ENCODE measurements around the gene TMEM121. TPM values are rescaled to one million over a fixed set of nuclear protein-coding genes. Genes with fewer than 3 reads are reported as not detected.

TMEM121 gene
- total RNA-seq, 5 donors from 2014 or later (not counting 1 experiment from before 2014, with no cell fraction given) = 1.8 to 6.7 (median 4.0) TPM

DNA sequence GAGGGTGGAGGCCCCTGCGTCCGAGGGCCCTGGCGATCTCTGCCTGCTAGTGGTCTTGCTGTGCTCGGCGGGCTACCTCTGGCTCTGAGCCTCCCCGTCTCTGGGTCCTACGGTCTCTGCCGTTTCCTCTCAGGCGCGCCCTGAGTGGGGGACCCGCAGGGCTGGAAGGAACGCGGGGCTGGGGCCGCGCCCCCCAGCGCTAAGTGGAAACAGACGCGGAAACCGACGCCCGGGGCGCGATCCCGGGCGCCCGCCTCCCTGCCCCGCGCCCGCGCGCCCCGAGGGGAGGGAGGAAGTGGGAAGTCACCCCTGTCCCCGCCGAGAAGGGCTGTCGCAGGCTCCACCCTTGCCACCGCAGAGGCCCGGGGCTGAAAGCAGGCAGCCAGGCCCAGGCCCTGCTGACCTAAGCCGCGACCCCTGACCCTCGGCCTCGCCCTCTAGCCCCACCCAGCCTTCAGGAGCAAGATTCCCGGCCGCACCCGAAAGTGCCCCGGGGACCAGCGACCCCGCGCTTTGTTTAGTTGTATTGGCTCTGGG lies 38.9 kb upstream of the TMEM121 start:
- no peaks in the 10 kb centered on the region for H3K9me3 ChIP-seq
- peaks cover 5% of the 10 kb centered on the region for H3K36me3 Mint-ChIP-seq
- H3K27ac Mint-ChIP-seq = peak overlapping the region; percentile 93 to 94
- no peaks in the 10 kb centered on the region for H3K9me3 Mint-ChIP-seq
- peaks cover 28 to 82% of the 10 kb centered on the region in 2 experiments for H3K4me1 ChIP-seq (ENCODE audit: control insufficient read depth in 1 of 2, extremely low read depth in 1 of 2, insufficient read depth in 2 of 2, low read length in 2 of 2)
- ATAC-seq (replicated peaks in 1 of 4) (peak; percentile 3 to 9 (median 6)), DNase-seq (peak in 34 of 35 experiments; percentile 55 to 87 (median 70))
- no peaks in the 10 kb centered on the region for H3K27me3 ChIP-seq (replicated peaks in 1 of 2; ENCODE audit: control insufficient read depth in 2 of 2, extremely low read depth in 1 of 2, insufficient read depth in 2 of 2, low read length in 1 of 2)
- peak overlapping the region; percentile 100 for H3K27ac ChIP-seq (ENCODE audit: low read length)
- CTCF ChIA-PET = no interaction called here
- peak overlapping the region; percentile 74 to 94 for H3K4me3 ChIP-seq (ENCODE audit: control insufficient read depth in 1 of 2, extremely low read depth in 1 of 2, low read length in 1 of 2)
- peaks cover 47 to 53% (median 47%) of the 10 kb centered on the region in 3 donors for H3K4me1 Mint-ChIP-seq
- peaks cover 0 to 6% of the 10 kb centered on the region in 2 donors for H3K36me3 ChIP-seq (ENCODE audit: control insufficient read depth in 2 of 2, extremely low read depth in 1 of 2, insufficient read depth in 1 of 2, low read length in 1 of 2)
- POLR2A ChIA-PET = interaction anchor here in 1 of 2 donors (0.6 kb wide), 1 partner anchor 13 kb away, joined by 3 read pairs; no protein-coding TSS in a partner anchor
- H3K27me3 Mint-ChIP-seq = no peaks in the 10 kb centered on the region
- WGBS (ENCODE audit: insufficient coverage) = 2% methylated on average over 40 of the region's 48 CpGs
- peak overlapping the region; percentile 81 to 87 (median 87) for H3K4me3 Mint-ChIP-seq

DNA sequence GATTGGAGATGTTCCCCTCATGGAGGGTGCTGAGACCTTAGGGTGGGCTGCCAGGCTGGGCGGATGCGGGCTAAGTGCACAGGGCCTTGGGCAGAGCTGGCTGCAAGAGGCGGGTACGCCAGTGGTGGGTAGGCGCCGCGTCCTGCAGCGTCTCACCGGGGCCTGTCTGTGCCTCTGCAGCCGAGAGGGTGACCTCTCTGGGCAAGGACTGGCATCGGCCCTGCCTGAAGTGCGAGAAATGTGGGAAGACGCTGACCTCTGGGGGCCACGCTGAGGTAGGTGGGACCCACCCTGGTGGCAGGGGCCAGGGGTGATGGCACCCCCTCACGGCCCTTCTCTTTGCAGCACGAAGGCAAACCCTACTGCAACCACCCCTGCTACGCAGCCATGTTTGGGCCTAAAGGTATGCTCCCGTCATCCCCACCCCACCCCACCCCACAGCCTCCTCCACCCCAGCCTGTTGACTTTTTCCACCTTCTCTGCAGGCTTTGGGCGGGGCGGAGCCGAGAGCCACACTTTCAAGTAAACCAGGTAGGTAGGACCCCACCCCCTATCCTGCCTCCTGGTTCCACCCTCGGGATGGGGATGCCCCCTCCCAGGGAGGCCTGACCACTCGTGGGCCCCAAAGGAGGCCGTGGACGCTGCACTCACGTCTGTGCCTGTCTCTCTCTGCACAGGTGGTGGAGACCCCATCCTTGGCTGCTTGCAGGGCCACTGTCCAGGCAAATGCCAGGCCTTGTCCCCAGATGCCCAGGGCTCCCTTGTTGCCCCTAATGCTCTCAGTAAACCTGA lies 38.2 kb upstream of the TMEM121 start:
- ATAC-seq (replicated peaks in 1 of 4) (no peak), DNase-seq (peak in 9 of 35 experiments; percentile 23 to 52 (median 36))
- 13% methylated on average over 22 of the region's 26 CpGs for WGBS (ENCODE audit: insufficient coverage)
- ChIA-PET CTCF (interaction anchor here in 1 of 2 donors (1.8 to 3.7 kb wide), 2 partner anchors 7 to 10 kb away, joined by 7 to 74 read pairs; no protein-coding TSS in a partner anchor), POLR2A (no interaction called here)
- Mint-ChIP-seq H3K36me3 (peaks cover 5% of the 10 kb centered on the region), H3K27ac (peak overlapping the region; percentile 93 to 94), H3K27me3 (no peaks in the 10 kb centered on the region), H3K4me1 (peaks cover 42 to 47% (median 46%) of the 10 kb centered on the region in 3 donors), H3K4me3 (peak overlapping the region; percentile 81 to 87 (median 87)), H3K9me3 (no peaks in the 10 kb centered on the region)
- Histone ChIP-seq H3K9me3 (no peaks in the 10 kb centered on the region), H3K27ac (ENCODE audit: low read length) (peak overlapping the region; percentile 100), H3K27me3 (replicated peaks in 1 of 2; ENCODE audit: control insufficient read depth in 2 of 2, extremely low read depth in 1 of 2, insufficient read depth in 2 of 2, low read length in 1 of 2) (no peaks in the 10 kb centered on the region), H3K36me3 (ENCODE audit: control insufficient read depth in 2 of 2, extremely low read depth in 1 of 2, insufficient read depth in 1 of 2, low read length in 1 of 2) (peaks cover 0 to 6% of the 10 kb centered on the region in 2 donors), H3K4me1 (ENCODE audit: control insufficient read depth in 1 of 2, extremely low read depth in 1 of 2, insufficient read depth in 2 of 2, low read length in 2 of 2) (peaks cover 24 to 79% of the 10 kb centered on the region in 2 experiments), H3K4me3 (ENCODE audit: control insufficient read depth in 1 of 2, extremely low read depth in 1 of 2, low read length in 1 of 2) (peak overlapping the region; percentile 74 to 94)

DNA sequence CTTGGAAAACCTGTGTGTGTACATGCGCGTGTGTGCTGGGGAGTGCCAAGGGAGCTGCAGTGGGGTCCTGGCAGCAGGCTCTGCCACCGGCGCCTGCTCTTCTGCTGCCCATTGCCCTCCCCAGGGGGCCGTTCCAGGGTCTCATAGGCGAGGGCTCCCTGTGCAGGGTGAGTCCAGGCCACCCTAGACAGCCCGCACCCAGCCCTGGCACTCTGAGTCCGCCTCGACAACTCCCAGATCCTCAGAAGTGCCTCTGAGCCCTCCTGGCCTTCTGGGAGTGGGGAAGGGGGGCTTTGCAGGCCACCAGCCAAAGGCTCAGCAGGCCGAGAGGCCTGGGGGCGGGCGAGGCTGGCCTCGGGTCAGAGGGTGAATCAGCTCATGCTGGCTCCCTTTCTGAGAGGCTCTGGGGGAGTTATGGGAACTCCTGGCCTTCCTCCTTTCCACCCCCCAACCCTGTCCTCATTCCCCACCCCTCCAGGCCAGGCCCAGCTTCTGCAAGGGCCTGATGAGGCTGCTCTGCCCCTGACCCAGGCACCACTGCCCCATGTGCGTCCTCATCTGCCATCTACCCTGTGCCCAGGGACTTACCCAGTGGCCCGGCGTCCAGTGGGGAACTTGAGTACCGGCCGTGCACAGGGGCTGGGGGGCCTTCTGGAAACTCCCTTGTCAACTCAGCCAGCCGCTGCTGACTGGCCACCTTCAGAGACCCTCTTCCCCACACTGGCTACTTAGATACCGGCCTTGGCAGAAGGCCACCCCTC lies 37.4 kb upstream of the TMEM121 start:
- no peaks in the 10 kb centered on the region for H3K27me3 ChIP-seq (replicated peaks in 1 of 2; ENCODE audit: control insufficient read depth in 2 of 2, extremely low read depth in 1 of 2, insufficient read depth in 2 of 2, low read length in 1 of 2)
- peaks cover 40 to 45% (median 43%) of the 10 kb centered on the region in 3 donors for H3K4me1 Mint-ChIP-seq
- no peak for ATAC-seq (replicated peaks in 1 of 4)
- H3K9me3 ChIP-seq = no peaks in the 10 kb centered on the region
- H3K27me3 Mint-ChIP-seq = no peaks in the 10 kb centered on the region
- peak overlapping the region; percentile 81 to 87 (median 87) for H3K4me3 Mint-ChIP-seq
- POLR2A ChIA-PET = interaction anchor here (0.6 to 1.5 kb wide), 5 partner anchors 8 to 423 kb away, joined by 3 to 15 read pairs (median 4); partner anchors contain the start of gene GPR132 (in 1 of the 2)
- CTCF ChIA-PET = interaction anchor here (0.8 to 3.7 kb wide), 12 partner anchors 8 to 293 kb away, joined by 3 to 74 read pairs (median 4); no protein-coding TSS in a partner anchor
- DNase-seq = peak in 2 of 35 experiments; percentile 7 to 35
- peak overlapping the region; percentile 74 to 94 for H3K4me3 ChIP-seq (ENCODE audit: control insufficient read depth in 1 of 2, extremely low read depth in 1 of 2, low read length in 1 of 2)
- H3K9me3 Mint-ChIP-seq = no peaks in the 10 kb centered on the region
- peaks cover 20 to 71% of the 10 kb centered on the region in 2 experiments for H3K4me1 ChIP-seq (ENCODE audit: control insufficient read depth in 1 of 2, extremely low read depth in 1 of 2, insufficient read depth in 2 of 2, low read length in 2 of 2)
- H3K36me3 ChIP-seq (ENCODE audit: control insufficient read depth in 2 of 2, extremely low read depth in 1 of 2, insufficient read depth in 1 of 2, low read length in 1 of 2) = peaks cover 0 to 9% of the 10 kb centered on the region in 2 donors
- H3K36me3 Mint-ChIP-seq = peaks cover 5% of the 10 kb centered on the region
- 71% methylated on average over 11 of the region's 20 CpGs for WGBS (ENCODE audit: insufficient coverage)
- H3K27ac ChIP-seq (ENCODE audit: low read length) = peak overlapping the region; percentile 100
- peak overlapping the region; percentile 94 to 96 for H3K27ac Mint-ChIP-seq

DNA sequence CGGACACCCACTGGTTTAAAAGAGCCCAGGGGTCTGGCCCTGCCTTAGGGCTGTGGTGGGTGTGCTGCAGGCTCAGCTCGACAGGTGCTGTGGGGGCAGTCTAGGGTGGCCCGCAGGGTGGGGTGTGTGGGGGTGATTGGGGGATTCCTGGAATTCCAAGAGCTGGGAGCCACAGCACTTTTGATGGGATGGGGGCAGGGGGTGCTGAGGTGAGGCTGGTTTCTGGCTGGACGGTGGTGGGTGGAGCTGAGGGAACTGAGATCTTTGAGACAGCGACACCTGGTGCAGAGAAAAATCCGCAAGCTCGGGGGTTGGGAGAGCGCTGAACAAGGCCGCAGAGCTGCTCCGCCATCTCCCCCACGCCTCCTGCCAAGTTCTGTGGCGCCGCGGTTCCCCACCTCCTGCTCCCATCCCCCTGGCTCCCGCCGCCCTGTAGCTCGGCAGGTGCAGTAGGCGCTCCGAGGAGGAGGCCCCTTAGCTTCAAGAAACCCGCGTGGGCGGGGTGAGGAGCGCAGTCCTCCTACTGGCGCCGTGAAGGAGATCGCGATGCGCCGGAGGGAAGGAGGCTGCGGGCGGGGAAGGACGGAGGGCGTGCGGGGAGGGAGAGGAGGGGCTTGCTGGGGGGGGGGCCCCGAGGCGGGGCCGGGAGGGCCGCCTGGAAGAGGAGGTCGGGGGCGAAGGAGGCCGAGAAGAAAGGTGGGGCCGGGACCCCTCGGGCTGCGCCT lies 36.7 kb upstream of the TMEM121 start:
- peaks cover 13 to 64% of the 10 kb centered on the region in 2 experiments for H3K4me1 ChIP-seq (ENCODE audit: control insufficient read depth in 1 of 2, extremely low read depth in 1 of 2, insufficient read depth in 2 of 2, low read length in 2 of 2)
- DNase-seq (peak; percentile 76 to 94 (median 88)), ATAC-seq (replicated peaks in 1 of 4) (peak; percentile 4 to 15 (median 12))
- H3K4me1 Mint-ChIP-seq = peaks cover 32 to 38% (median 36%) of the 10 kb centered on the region in 3 donors
- peak overlapping the region; percentile 74 to 94 for H3K4me3 ChIP-seq (ENCODE audit: control insufficient read depth in 1 of 2, extremely low read depth in 1 of 2, low read length in 1 of 2)
- H3K27me3 Mint-ChIP-seq = no peaks in the 10 kb centered on the region
- CTCF ChIA-PET = interaction anchor here (0.6 to 3.7 kb wide), 18 partner anchors 8 to 505 kb away, joined by 3 to 74 read pairs (median 4); no protein-coding TSS in a partner anchor
- H3K36me3 Mint-ChIP-seq = peaks cover 5% of the 10 kb centered on the region
- H3K27me3 ChIP-seq (replicated peaks in 1 of 2; ENCODE audit: control insufficient read depth in 2 of 2, extremely low read depth in 1 of 2, insufficient read depth in 2 of 2, low read length in 1 of 2) = no peaks in the 10 kb centered on the region
- 0% methylated on average over 12 of the region's 44 CpGs for WGBS (ENCODE audit: insufficient coverage)
- H3K27ac ChIP-seq (ENCODE audit: low read length) = peak overlapping the region; percentile 100
- H3K36me3 ChIP-seq (ENCODE audit: control insufficient read depth in 2 of 2, extremely low read depth in 1 of 2, insufficient read depth in 1 of 2, low read length in 1 of 2) = peaks cover 0 to 9% of the 10 kb centered on the region in 2 donors
- no peaks in the 10 kb centered on the region for H3K9me3 Mint-ChIP-seq
- H3K9me3 ChIP-seq = no peaks in the 10 kb centered on the region
- H3K27ac Mint-ChIP-seq = peak overlapping the region; percentile 94 to 96
- H3K4me3 Mint-ChIP-seq = peak overlapping the region; percentile 76 to 87 (median 81)
- POLR2A ChIA-PET = interaction anchor here (0.6 to 1.5 kb wide), 7 partner anchors 8 to 424 kb away, joined by 3 to 15 read pairs (median 4); partner anchors contain the start of gene GPR132 (in 1 of the 2)

DNA sequence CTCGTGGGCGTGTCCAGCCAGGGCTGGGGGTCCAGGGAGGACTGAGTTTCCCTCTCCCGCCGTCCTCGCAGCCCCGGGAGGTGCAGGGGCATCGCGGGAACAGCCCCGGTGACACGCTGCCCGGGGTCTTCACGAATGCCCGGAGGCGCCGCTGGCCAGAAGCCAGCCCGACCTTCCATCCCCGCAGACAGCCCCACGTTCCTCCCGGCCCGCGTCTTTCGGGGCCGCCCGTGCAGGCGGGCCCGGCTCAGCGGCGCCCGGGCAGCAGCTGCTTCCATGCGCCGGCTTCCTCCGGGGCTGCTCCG lies 36.2 kb upstream of the TMEM121 start:
- ATAC-seq (replicated peaks in 1 of 4) (peak; percentile 3 to 9 (median 8)), DNase-seq (peak in 1 of 35 experiments; percentile 45)
- H3K9me3 Mint-ChIP-seq = no peaks in the 10 kb centered on the region
- POLR2A ChIA-PET = interaction anchor here (0.6 to 1.5 kb wide), 6 partner anchors 8 to 425 kb away, joined by 3 to 15 read pairs (median 4); partner anchors contain the start of gene GPR132 (in 1 of the 2)
- CTCF ChIA-PET = interaction anchor here (0.6 to 3.7 kb wide), 15 partner anchors 9 to 505 kb away, joined by 3 to 74 read pairs (median 4); no protein-coding TSS in a partner anchor
- H3K4me1 Mint-ChIP-seq = peaks cover 28 to 35% (median 31%) of the 10 kb centered on the region in 3 donors
- Histone ChIP-seq H3K9me3 (no peaks in the 10 kb centered on the region), H3K27me3 (replicated peaks in 1 of 2; ENCODE audit: control insufficient read depth in 2 of 2, extremely low read depth in 1 of 2, insufficient read depth in 2 of 2, low read length in 1 of 2) (no peaks in the 10 kb centered on the region), H3K4me1 (ENCODE audit: control insufficient read depth in 1 of 2, extremely low read depth in 1 of 2, insufficient read depth in 2 of 2, low read length in 2 of 2) (peaks cover 10 to 59% of the 10 kb centered on the region in 2 experiments), H3K36me3 (ENCODE audit: control insufficient read depth in 2 of 2, extremely low read depth in 1 of 2, insufficient read depth in 1 of 2, low read length in 1 of 2) (peaks cover 0 to 9% of the 10 kb centered on the region in 2 donors), H3K27ac (ENCODE audit: low read length) (peak overlapping the region; percentile 100), H3K4me3 (ENCODE audit: control insufficient read depth in 1 of 2, extremely low read depth in 1 of 2, low read length in 1 of 2) (peak overlapping the region; percentile 58 to 94)
- H3K27ac Mint-ChIP-seq = no peak overlapping the region
- peaks cover 5% of the 10 kb centered on the region for H3K36me3 Mint-ChIP-seq
- H3K27me3 Mint-ChIP-seq = no peaks in the 10 kb centered on the region
- WGBS (ENCODE audit: insufficient coverage) = under 1% methylated on average over 33 of the region's 33 CpGs
- H3K4me3 Mint-ChIP-seq = peak overlapping the region in 2 of 3 donors; percentile 28 to 87

Data from T-cell (primary cell).